Type B pancreatic cell (in vitro differentiated cells): Measurements from ENCODE around the gene CDC42EP2. TPM values are rescaled to one million over a fixed set of nuclear protein-coding genes. Genes with fewer than 3 reads are reported as not detected.
A peak's percentile ranks its signal among the peaks of the same experiment; 100 is the strongest.

ENCODE experiments used
- DNase-seq: peaks from one replicate; pipeline ENCODE4 v3.0.0; 2021; ENCODE audit warnings: mixed read lengths; ENCODE audit not compliant: unreplicated experiment; ENCODE audit errors: extremely low spot score
- H3K27ac Mint-ChIP-seq: 2 replicates; pipeline ENCODE4 v1.8.0; 2021; ENCODE audit warnings: mild to moderate bottlenecking, mixed read lengths
- H3K27me3 Mint-ChIP-seq: 2 replicates; pipeline ENCODE4 v1.8.0; 2021; ENCODE audit warnings: mixed read lengths
- H3K36me3 Mint-ChIP-seq: 2 replicates; pipeline ENCODE4 v1.8.0; 2021; ENCODE audit warnings: mixed read lengths
- H3K4me1 Mint-ChIP-seq: one replicate; pipeline ENCODE4 v1.8.0; 2021; ENCODE audit warnings: mixed read lengths; ENCODE audit not compliant: unreplicated experiment
- H3K4me3 Mint-ChIP-seq: 2 replicates; pipeline ENCODE4 v1.8.0; 2021; ENCODE audit warnings: mild to moderate bottlenecking, mixed read lengths
- H3K9me3 Mint-ChIP-seq: 2 replicates; pipeline ENCODE4 v1.8.0; 2021; ENCODE audit warnings: mixed read lengths
- total RNA-seq: library from RNA; stranded (reverse); gene quantifications from 2 replicates; pipeline ENCODE4 v1.2.1, GENCODE V29; 2021; ENCODE audit warnings: low replicate concordance
- TF ChIP-seq, protein P1 (sequence below): fragments of 200-600 bp; sonication (generic); conservative IDR thresholded peaks from 2 replicates; pipeline ENCODE4 v1.5.0; 2021; ENCODE audit warnings: antibody characterized with exemption, mild to moderate bottlenecking

Gene CDC42EP2
- total RNA-seq, 1 donor from 2014 or later: 9.4 TPM

GRCh38 chr11:65304613-65305012 is 10.1 kb upstream of the CDC42EP2 start:
- H3K9me3 Mint-ChIP-seq: no peaks in the 10 kb centered on the region
- no peaks in the 10 kb centered on the region for H3K27me3 Mint-ChIP-seq
- TF ChIP-seq, protein P1, sequence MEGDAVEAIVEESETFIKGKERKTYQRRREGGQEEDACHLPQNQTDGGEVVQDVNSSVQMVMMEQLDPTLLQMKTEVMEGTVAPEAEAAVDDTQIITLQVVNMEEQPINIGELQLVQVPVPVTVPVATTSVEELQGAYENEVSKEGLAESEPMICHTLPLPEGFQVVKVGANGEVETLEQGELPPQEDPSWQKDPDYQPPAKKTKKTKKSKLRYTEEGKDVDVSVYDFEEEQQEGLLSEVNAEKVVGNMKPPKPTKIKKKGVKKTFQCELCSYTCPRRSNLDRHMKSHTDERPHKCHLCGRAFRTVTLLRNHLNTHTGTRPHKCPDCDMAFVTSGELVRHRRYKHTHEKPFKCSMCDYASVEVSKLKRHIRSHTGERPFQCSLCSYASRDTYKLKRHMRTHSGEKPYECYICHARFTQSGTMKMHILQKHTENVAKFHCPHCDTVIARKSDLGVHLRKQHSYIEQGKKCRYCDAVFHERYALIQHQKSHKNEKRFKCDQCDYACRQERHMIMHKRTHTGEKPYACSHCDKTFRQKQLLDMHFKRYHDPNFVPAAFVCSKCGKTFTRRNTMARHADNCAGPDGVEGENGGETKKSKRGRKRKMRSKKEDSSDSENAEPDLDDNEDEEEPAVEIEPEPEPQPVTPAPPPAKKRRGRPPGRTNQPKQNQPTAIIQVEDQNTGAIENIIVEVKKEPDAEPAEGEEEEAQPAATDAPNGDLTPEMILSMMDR: no peak
- peaks cover 4% of the 10 kb centered on the region for H3K36me3 Mint-ChIP-seq
- H3K4me1 Mint-ChIP-seq: peaks cover 29% of the 10 kb centered on the region
- H3K4me3 Mint-ChIP-seq: no peak overlapping the region
- DNase-seq: no peak
- H3K27ac Mint-ChIP-seq: peak overlapping the region; percentile 42

- no peaks in the 10 kb centered on the region for H3K9me3 Mint-ChIP-seq
- H3K4me1 Mint-ChIP-seq: peaks cover 30% of the 10 kb centered on the region
- DNase-seq: no peak
These were observed 9.0 kb upstream of the CDC42EP2 start for GRCh38 chr11:65305501-65306268.

DNA sequence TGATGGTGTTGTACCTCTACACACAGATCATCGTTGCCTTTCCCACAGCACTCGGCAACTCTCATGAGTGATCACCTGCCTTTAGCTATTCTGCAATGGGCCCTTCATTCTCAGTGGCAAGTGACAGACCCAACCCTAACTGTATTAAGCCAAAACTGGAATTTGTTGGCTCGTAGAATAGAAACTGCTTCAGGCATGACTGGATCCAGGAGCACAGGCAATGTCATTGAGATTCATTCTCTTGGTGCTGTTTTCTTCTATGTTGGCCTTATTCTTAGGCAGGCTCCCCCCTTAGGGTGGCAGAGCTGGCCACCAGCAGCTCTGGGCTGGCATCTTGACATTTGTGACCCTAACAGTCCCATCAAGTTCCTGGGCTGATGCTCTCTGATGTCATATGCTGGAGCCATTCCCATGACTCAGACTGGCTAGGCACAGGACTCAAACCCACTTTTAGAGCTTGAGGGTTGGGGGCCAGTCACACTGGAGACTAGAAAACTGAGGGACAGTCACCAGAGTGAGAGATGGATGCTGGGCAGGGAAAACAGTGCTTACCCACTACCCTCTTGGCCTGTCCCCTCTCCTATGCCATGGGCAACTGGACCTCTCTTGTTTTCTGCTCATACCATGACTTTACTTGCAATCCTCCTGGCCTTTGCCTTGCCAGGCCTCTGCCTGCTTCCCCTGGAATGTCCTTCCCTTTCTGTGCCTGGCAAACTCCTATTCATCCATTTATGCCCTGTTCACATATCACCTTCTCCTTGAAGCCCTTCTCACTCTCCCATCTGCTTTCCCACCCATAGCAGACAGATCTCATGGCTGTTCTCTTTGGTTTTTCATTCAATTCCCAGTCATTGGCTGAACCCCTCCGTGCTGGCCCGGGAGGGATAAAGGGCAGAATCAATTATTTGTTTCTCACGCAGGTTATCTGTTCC is 7.1 kb upstream of the CDC42EP2 start:
- Mint-ChIP-seq H3K36me3 (peaks cover 4% of the 10 kb centered on the region), H3K27me3 (no peaks in the 10 kb centered on the region), H3K4me1 (peaks cover 25% of the 10 kb centered on the region), H3K4me3 (peak overlapping the region; percentile 4), H3K9me3 (no peaks in the 10 kb centered on the region), H3K27ac (peak overlapping the region; percentile 24)
- TF ChIP-seq, protein P1: no peak
- no peak for DNase-seq

More at GRCh38 chr11:65305501-65306268, 9.0 kb upstream of the CDC42EP2 start:
- Mint-ChIP-seq H3K36me3 (peaks cover 4% of the 10 kb centered on the region), H3K27me3 (no peaks in the 10 kb centered on the region), H3K4me3 (no peak overlapping the region), H3K27ac (peak overlapping the region; percentile 42)
- TF ChIP-seq, protein P1: no peak

GRCh38 chr11:65308281-65308891 is 6.3 kb upstream of the CDC42EP2 start:
- DNase-seq: no peak
- peak overlapping the region; percentile 24 for H3K27ac Mint-ChIP-seq
- no peak overlapping the region for H3K4me3 Mint-ChIP-seq
- H3K4me1 Mint-ChIP-seq: peaks cover 27% of the 10 kb centered on the region
- peaks cover 4% of the 10 kb centered on the region for H3K36me3 Mint-ChIP-seq
- H3K9me3 Mint-ChIP-seq: no peaks in the 10 kb centered on the region
- H3K27me3 Mint-ChIP-seq: peaks cover under 1% of the 10 kb centered on the region
- TF ChIP-seq, protein P1: no peak

DNA sequence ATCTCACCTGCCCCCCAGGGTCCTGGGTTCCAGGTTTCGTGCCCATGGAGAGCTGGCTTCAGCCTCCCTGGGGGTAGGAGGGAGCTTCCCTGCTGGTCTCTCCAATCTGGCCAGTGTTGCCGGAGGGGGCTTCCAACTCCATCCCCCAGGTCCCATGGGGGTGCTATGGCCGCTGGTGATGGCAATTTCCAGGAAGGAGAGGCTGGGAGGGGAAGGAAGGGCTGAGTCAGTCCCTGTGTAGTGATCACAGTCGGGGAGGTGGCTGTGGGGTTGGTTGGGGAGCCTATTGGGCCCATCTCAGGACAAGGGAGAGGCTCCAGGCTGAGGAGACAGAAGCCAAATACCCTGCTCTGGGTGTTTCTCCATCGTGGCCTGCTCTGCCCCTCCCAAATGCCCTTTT is 5.7 kb upstream of the CDC42EP2 start:
- no peak overlapping the region for H3K27ac Mint-ChIP-seq
- DNase-seq: no peak

More for the DNA sequence above, 5.7 kb upstream of the CDC42EP2 start:
- Mint-ChIP-seq H3K27me3 (peaks cover 6% of the 10 kb centered on the region), H3K9me3 (no peaks in the 10 kb centered on the region), H3K4me3 (no peak overlapping the region), H3K4me1 (peaks cover 30% of the 10 kb centered on the region), H3K36me3 (peaks cover 4% of the 10 kb centered on the region)
- TF ChIP-seq, protein P1: no peak
